Measurements from ENCODE around the gene NOP58. TPM values are rescaled to one million over a fixed set of nuclear protein-coding genes. Genes with fewer than 3 reads are reported as not detected.

The NOP58 gene
- total RNA-seq, 1 donor = 71.4 TPM

GRCh38 chr2:202335791-202336467, 70.4 kb downstream of the NOP58 start:
- TF ChIP-seq CTCF (IDR thresholded peaks at IDR 0.05; ENCODE audit: insufficient read depth, low read length) = no peak
- H3K4me3 ChIP-seq (ENCODE audit: low read depth, low read length) = no peak overlapping the region
- peak; percentile 39 for DNase-seq (ENCODE audit: low read depth)

DNA sequence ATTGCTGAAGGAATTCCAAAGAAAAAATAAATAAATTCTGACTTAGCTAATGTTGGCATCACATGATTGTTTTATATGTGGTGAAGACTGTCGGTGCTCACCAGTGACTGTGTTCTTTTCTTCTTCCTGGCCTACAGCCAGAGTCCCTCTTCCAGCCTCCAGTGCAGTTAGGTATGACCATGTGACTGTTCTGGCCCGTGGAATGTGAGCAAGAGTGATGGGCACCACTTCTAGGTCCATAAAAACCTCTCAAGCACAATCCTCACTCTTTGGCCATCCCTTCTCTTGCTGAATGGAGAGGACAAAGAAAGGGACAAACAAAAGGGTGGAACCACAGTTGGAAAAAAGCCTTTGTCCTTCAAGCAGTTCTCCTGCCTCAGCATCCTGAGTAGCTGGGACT, 71.6 kb downstream of the NOP58 start:
- no peak for TF ChIP-seq CTCF (IDR thresholded peaks at IDR 0.05; ENCODE audit: insufficient read depth, low read length)
- H3K4me3 ChIP-seq (ENCODE audit: low read depth, low read length) = no peak overlapping the region

DNA sequence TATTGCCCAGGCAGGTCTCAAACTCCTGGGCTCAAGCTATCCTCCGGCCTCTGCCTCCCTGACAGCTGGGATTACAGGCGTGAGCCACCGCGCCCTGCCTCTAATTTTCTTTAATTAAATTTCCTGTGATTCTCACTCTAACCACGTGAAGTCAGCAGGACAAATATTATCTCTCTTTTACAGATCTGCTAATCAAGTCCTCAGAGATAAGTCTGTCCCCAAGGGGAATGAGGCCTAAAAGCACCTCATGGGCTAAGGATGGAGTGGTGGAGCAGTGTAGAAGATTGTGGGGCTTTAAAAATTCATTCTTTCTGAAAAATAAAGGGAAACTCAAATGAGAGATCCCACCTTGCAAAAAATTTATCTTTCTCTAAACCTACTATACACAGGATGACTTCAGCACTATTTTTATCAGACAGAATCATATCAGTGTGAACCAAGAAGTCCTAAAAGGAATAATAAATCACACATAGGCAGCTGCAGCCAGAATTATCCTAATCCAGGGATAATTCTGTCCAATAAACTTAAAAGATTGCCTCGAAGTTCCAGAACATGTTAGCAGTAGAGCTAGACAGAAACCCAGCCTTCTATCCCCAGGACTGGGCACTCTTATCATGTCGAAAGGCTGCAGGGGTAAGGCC, 72.3 kb downstream of the NOP58 start:
- H3K4me3 ChIP-seq (ENCODE audit: low read depth, low read length) = no peak overlapping the region
- TF ChIP-seq CTCF (IDR thresholded peaks at IDR 0.05; ENCODE audit: insufficient read depth, low read length) = no peak
- DNase-seq (ENCODE audit: low read depth) = no peak

More for the DNA sequence above, 71.6 kb downstream of the NOP58 start:
- no peak for DNase-seq (ENCODE audit: low read depth)

DNA sequence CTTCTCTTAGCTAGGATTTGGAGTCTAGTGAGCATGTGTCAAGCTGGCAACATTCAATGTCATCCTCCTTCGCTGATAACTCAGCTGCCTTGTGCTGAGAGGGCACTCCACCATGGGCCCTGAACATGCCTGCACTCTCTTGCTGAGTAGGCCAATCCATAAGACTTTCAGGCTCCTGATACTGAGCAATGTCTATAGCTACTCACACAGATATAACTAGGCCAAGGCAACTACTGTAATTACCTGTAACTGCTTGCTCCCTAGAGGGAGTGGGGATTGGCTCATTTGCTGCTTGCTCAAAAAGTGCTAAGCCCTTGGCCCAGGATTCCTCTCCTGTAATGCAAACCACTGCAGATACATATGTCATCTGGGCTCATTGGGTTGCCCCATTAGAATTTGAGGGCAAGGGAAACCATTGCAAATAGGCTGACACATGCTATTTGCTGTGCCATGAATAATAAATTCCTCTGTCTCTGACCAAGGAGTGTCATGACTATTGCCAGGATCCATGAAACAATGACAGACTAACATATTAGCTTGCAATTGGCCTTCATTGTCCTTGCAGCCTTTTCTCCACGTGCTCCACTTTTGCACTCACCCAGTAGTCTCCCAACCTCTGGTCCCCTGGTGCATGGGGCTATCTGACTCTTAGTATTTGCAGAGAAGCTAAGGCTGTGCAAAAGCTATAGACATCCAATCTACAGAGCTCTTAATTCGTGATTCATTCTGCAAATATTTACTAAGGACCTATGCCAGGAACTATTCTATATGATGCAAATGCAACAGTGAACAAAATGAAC, 73.7 kb downstream of the NOP58 start:
- no peak overlapping the region for H3K4me3 ChIP-seq (ENCODE audit: low read depth, low read length)
- DNase-seq (ENCODE audit: low read depth) = peak; percentile 54
- no peak for TF ChIP-seq CTCF (IDR thresholded peaks at IDR 0.05; ENCODE audit: insufficient read depth, low read length)

- TF ChIP-seq CTCF (IDR thresholded peaks at IDR 0.05; ENCODE audit: insufficient read depth, low read length) = no peak
- DNase-seq (ENCODE audit: low read depth) = no peak
- no peak overlapping the region for H3K4me3 ChIP-seq (ENCODE audit: low read depth, low read length)
Measured at GRCh38 chr2:202344178-202344577, 78.6 kb downstream of the NOP58 start.

DNA sequence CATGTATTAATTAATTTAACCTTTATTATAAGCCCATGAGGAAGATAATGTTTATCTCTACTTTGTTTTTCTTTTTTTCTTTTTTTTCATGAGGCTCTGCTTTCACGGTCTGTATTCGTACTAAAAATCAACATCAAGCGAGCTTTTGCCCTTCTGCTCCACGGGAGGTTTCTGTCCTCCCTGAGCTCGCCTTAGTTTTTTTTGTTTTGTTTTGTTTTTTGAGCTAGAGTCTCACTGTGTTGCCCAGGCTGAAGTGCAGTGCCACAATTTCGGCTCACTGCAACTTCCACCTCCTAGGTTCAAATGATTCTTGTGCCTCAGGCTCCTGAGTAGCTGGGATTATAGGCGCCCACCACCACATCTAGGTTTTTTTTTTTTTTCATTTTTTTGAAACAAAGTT, 80.6 kb downstream of the NOP58 start:
- no peak for DNase-seq (ENCODE audit: low read depth)
- no peak for TF ChIP-seq CTCF (IDR thresholded peaks at IDR 0.05; ENCODE audit: insufficient read depth, low read length)
- no peak overlapping the region for H3K4me3 ChIP-seq (ENCODE audit: low read depth, low read length)

Small RNAs within 50 kb of the gene (small RNA-seq; reads per million reads assigned to genes)
- gene AC079354.2 (not detected), gene RF00575 (not detected), gene RN7SL753P (not detected), gene SNORD11 (23.1 reads per million, percentile 96 among the genes with 10 or more reads in this experiment), gene SNORD11B (2.0 reads per million, percentile 69 among the genes with 10 or more reads in this experiment), gene SNORD70 (186 reads per million, percentile 98 among the genes with 10 or more reads in this experiment)

Other genes with a start within 250 kb of the NOP58 start
- gene FZD7, start 231.9 kb upstream of the NOP58 start, total RNA-seq (ENCODE audit: low replicate concordance) = 35.8 and 40.4 TPM in 2 replicates
- gene KIAA2012, start 192.5 kb upstream of the NOP58 start, total RNA-seq (ENCODE audit: low replicate concordance) = not detected in 2 replicates
- 68.5 and 158 TPM in 2 replicates for gene SUMO1, start 27.2 kb upstream of the NOP58 start, total RNA-seq (ENCODE audit: low replicate concordance)
- 18.7 and 50.6 TPM in 2 replicates for gene BMPR2, start 110.6 kb downstream of the NOP58 start, total RNA-seq (ENCODE audit: low replicate concordance)

Measured in fibroblast of the aortic adventitia (primary cell).